K562 (cell line): ENCODE data around the gene RREB1. TPM values are rescaled to one million over a fixed set of nuclear protein-coding genes. Genes with fewer than 3 reads are reported as not detected.

Source experiments
- ATAC-seq: fragments of 200-7000 bp; cut with Tn5 transposase; 3 replicates; pipeline ENCODE4 v1.9.1; 2020; ENCODE audit warnings: moderate library complexity
- BruUV-seq: library from RNA; stranded (reverse); fragments of 400-500 nt; replicated peaks from 2 replicates; lab custom pipeline; 2021; lab: Mats Ljungman, UMichigan
- CTCF ChIA-PET: fragments of 300-600 bp; formaldehyde crosslinking; extraction: SDS; loops from one replicate; lab custom pipeline; 2021; ENCODE audit warnings: low intra/inter-chr PET ratio; lab: Yijun Ruan, JAX
- POLR2A ChIA-PET: fragments of 300-600, 350-650 bp; sonication (Branson Sonifier 250); formaldehyde crosslinking; extraction: SDS; loops from one replicate; lab custom pipeline; 2021; ENCODE audit warnings: antibody characterized with exemption, inconsistent platforms; lab: Yijun Ruan, JAX
- DNase-seq, 4 experiments: peaks; one replicate each; pipeline versions ENCODE4 v3.0.0 to v3.0.0-alpha.2; 2011 to 2018; ENCODE audit warnings: low spot score in 3 of 4, mixed read lengths in 3 of 4; ENCODE audit errors: extremely low read depth in 1 of 4
- FAIRE-seq: peaks from 2 replicates; lab custom pipeline; 2011; peaks lifted over from hg19 to GRCh38; lab: Jason Lieb, UNC
- H2AFZ ChIP-seq: 2 replicates; pipeline ENCODE4 v1.6.0; 2011; ENCODE audit warnings: low read depth, low read length, control low read depth, inconsistent platforms
- H3K27ac ChIP-seq: fragments of 200-600 bp; 3 replicates; pipeline ENCODE4 v1.8.0; 2011; ENCODE audit warnings: low read depth, mild to moderate bottlenecking, control low read depth, inconsistent platforms, low read length, moderate library complexity, mixed read lengths; ENCODE audit errors: extremely low read depth
- H3K27me3 ChIP-seq, 2 experiments: fragments of 300-600 bp in 1 of 2; 2 replicates in 1 of 2; 3 replicates in 1 of 2; pipeline versions ENCODE4 v1.6.0 to v1.8.0; 2011; ENCODE audit warnings: inconsistent platforms in 2 of 2, low read length in 2 of 2, mild to moderate bottlenecking in 1 of 2, mixed read lengths in 1 of 2, moderate library complexity in 1 of 2; ENCODE audit not compliant: control insufficient read depth in 2 of 2, insufficient read depth in 2 of 2
- H3K36me3 ChIP-seq: fragments of 300-600 bp; 3 replicates; pipeline ENCODE4 v1.8.0; 2011; ENCODE audit warnings: mild to moderate bottlenecking, low read length, inconsistent platforms; ENCODE audit not compliant: control insufficient read depth, insufficient read depth
- H3K4me1 ChIP-seq, 2 experiments: fragments of 200-600 bp in 1 of 2; replicated peaks in 1 of 2; 2 replicates in 1 of 2; 3 replicates in 1 of 2; pipeline versions ENCODE4 v1.5.1 to v1.8.0; 2011; ENCODE audit warnings: inconsistent platforms in 2 of 2, low read length in 2 of 2, mild to moderate bottlenecking in 1 of 2, mixed read lengths in 1 of 2, moderate library complexity in 1 of 2; ENCODE audit not compliant: control insufficient read depth in 2 of 2, insufficient read depth in 2 of 2
- H3K4me2 ChIP-seq: 2 replicates; pipeline ENCODE4 v1.6.1; 2011; ENCODE audit warnings: low read length, control low read depth, inconsistent platforms, mixed read lengths; ENCODE audit not compliant: insufficient read depth
- H3K4me3 ChIP-seq: fragments of 200-600 bp; sonication (generic), shearing (Covaris generic); 2 replicates; pipeline ENCODE4 v1.5.1; 2016; ENCODE audit warnings: control low read depth, inconsistent platforms
- H3K79me2 ChIP-seq: fragments of 200-600 bp; 3 replicates; pipeline ENCODE4 v1.8.0; 2011; ENCODE audit warnings: low read length, inconsistent platforms; ENCODE audit not compliant: control insufficient read depth, insufficient read depth
- H3K9ac ChIP-seq, 2 experiments: 2 replicates each; pipeline versions ENCODE4 v1.6.0 to v1.6.1; 2011; ENCODE audit warnings: low read depth in 2 of 2, low read length in 2 of 2, control low read depth in 1 of 2, inconsistent platforms in 1 of 2, mild to moderate bottlenecking in 1 of 2, mixed read lengths in 1 of 2; ENCODE audit not compliant: insufficient read depth in 1 of 2
- H3K9me1 ChIP-seq: one replicate; pipeline ENCODE4 v1.6.0; 2011; ENCODE audit warnings: inconsistent platforms, mild to moderate bottlenecking, low read length, moderate library complexity; ENCODE audit not compliant: control insufficient read depth, insufficient read depth
- H3K9me3 ChIP-seq: replicated peaks from 2 replicates; pipeline ENCODE4 v1.5.1; 2011; ENCODE audit warnings: low read depth, low read length, inconsistent platforms; ENCODE audit not compliant: control insufficient read depth, insufficient read depth
- H4K20me1 ChIP-seq: replicated peaks from 2 replicates; pipeline ENCODE4 v1.6.1; 2011; ENCODE audit warnings: low read length, inconsistent platforms, mixed read lengths; ENCODE audit not compliant: control insufficient read depth, insufficient read depth
- C11orf30 ChIP-seq: fragments of 450-650 bp; IDR thresholded peaks from 2 replicates; pipeline ENCODE4 v1.6.1; 2016; ENCODE audit warnings: low read depth, mild to moderate bottlenecking
- HDAC8 ChIP-seq: fragments of 450-650 bp; IDR thresholded peaks from 2 replicates; pipeline ENCODE4 v1.6.1; 2016; ENCODE audit warnings: mild to moderate bottlenecking, missing genetic modification characterization, moderate library complexity, missing compliant biosample characterization
- LARP7 ChIP-seq: fragments of 450-650 bp; IDR thresholded peaks from 2 replicates; pipeline ENCODE4 v1.6.1; 2016
- MEIS2 ChIP-seq: fragments of 450-650 bp; IDR thresholded peaks from 2 replicates; pipeline ENCODE4 v1.6.1; 2014; ENCODE audit warnings: mild to moderate bottlenecking; ENCODE audit not compliant: partially characterized antibody
- NFE2 ChIP-seq: IDR thresholded peaks from 2 replicates; pipeline ENCODE4 v1.6.1; 2014; ENCODE audit warnings: antibody characterized with exemption, low read depth
- NFRKB ChIP-seq: fragments of 450-650 bp; IDR thresholded peaks from 2 replicates; pipeline ENCODE4 v1.6.1; 2016; ENCODE audit warnings: low read depth
- POLR3G ChIP-seq: IDR thresholded peaks from 2 replicates; pipeline ENCODE4 v1.6.1; 2011; ENCODE audit not compliant: insufficient read length, insufficient replicate concordance; ENCODE audit errors: extremely low read depth
- PPARD ChIP-seq: fragments of 250-450 bp; sonication (Bioruptor Pico); IDR thresholded peaks from 2 replicates; pipeline ENCODE4 v1.8.0; 2022; ENCODE audit warnings: inconsistent platforms, mild to moderate bottlenecking, moderate library complexity
- SIX5 ChIP-seq, 2 experiments: IDR thresholded peaks; 2 replicates each; pipeline ENCODE4 v1.6.1; 2011; ENCODE audit warnings: low read length in 2 of 2, borderline replicate concordance in 1 of 2, low read depth in 1 of 2, mild to moderate bottlenecking in 1 of 2, moderate library complexity in 1 of 2; ENCODE audit not compliant: insufficient read depth in 1 of 2
- ZNF274 ChIP-seq: IDR thresholded peaks from 2 replicates; pipeline ENCODE4 v1.6.1; 2011; ENCODE audit warnings: low read depth, mild to moderate bottlenecking, low read length, moderate library complexity, borderline replicate concordance
- ZNF316 ChIP-seq: fragments of 450-650 bp; IDR thresholded peaks from 2 replicates; pipeline ENCODE4 v1.6.1; 2016
- ZNF395 ChIP-seq: fragments of 200-800 bp; sonication (Bioruptor generic); IDR thresholded peaks from 2 replicates; pipeline ENCODE4 v1.6.1; 2017; ENCODE audit warnings: missing genetic modification characterization, missing compliant biosample characterization
- ZNF512 ChIP-seq: IDR thresholded peaks from 2 replicates; pipeline ENCODE4 v1.6.1; 2016; ENCODE audit warnings: missing genetic modification characterization, missing compliant biosample characterization
- WGBS: fragments of 100-300 bp; shearing (Covaris generic); methylation state at CpG from one replicate; pipeline ENCODE4 v1.1.6; 2016; ENCODE audit warnings: low coverage, mixed read lengths; ENCODE audit not compliant: insufficient coverage; ENCODE audit errors: missing lambda C conversion rate; 5-methylcytosine and 5-hydroxymethylcytosine counted together
- in situ Hi-C: fragments of 300-500 bp; cut with MboI; formaldehyde crosslinking; loops from 4 replicates; pipeline ENCODE4 v1.15.0; 2018; ENCODE audit warnings: inconsistent platforms, mixed read lengths
- intact Hi-C: fragments of 100-400 bp; cut with micrococcal nuclease; formaldehyde crosslinking; loops from 2 replicates; pipeline ENCODE4 v1.14.2; 2022
- polyA plus RNA-seq, 8 experiments: library from polyadenylated mRNA; depleted of rRNA in 4 of 8; stranded (reverse) in 5 of 8; unstranded in 3 of 8; fragments of >200 nt; fragmentation: Nextera tagmentation in 2 of 8; fragmentation: Illumina TruSeq in 1 of 8; extraction: Ambion mirVana in 2 of 8; extraction: Trizol in 1 of 8; gene quantifications; 2 replicates each; pipeline versions ENCODE4 v1.2.1 to v1.2.3, GENCODE V29; 2011 to 2014; ENCODE audit warnings: inconsistent platforms in 1 of 8, missing spikeins in 1 of 8
- total RNA-seq, 7 experiments: library from RNA; depleted of rRNA in 6 of 7; stranded (reverse); fragments of >200 nt in 6 of 7; fragmentation: Illumina TruSeq in 2 of 7; extraction: Trizol in 2 of 7; gene quantifications; 2 replicates each; pipeline versions ENCODE4 v1.2.1 to v1.2.3, GENCODE V29; 2011 to 2021; ENCODE audit warnings: low replicate concordance in 1 of 7

The RREB1 gene
- total and polyA plus RNA-seq, 9 of the 15 experiments (the other 6 are each of a cell fraction or from before 2014, with no cell fraction given) = 3.3 to 64.2 (median 19.3) TPM

GRCh38 chr6:7088076-7088742, 19.6 kb upstream of the RREB1 start:
- 38% methylated on average over 2 of the region's 2 CpGs for WGBS
- POLR2A ChIA-PET = interaction anchor here (1.0 to 2.4 kb wide), 6 partner anchors 10 to 41 kb away, joined by 3 to 9 read pairs (median 6); no protein-coding TSS in a partner anchor
- H4K20me1 ChIP-seq = no peaks in the 10 kb centered on the region
- no peak; the same call in 1 of the 3 replicates for ATAC-seq
- no TSS peak for BruUV-seq
- H3K4me3 ChIP-seq = no peak overlapping the region
- no peak overlapping the region for H3K27ac ChIP-seq
- TF ChIP-seq C11orf30 = peak; percentile 26; the same call in 1 of the 2 replicates
- TF ChIP-seq NFE2 = peak; percentile 18; the same call in 1 of the 2 replicates
- TF ChIP-seq MEIS2 = no peak
- peak; percentile 35; the same call in 1 of the 2 replicates for TF ChIP-seq ZNF316
- TF ChIP-seq, all 486 proteins: peak for 3
- CTCF ChIA-PET = no interaction called here
- H3K9ac ChIP-seq = no peak overlapping the region
- DNase-seq (no peak), FAIRE-seq (no peak)
- intact Hi-C loops = no loop called here
- H3K79me2 ChIP-seq = no peaks in the 10 kb centered on the region
- H3K36me3 ChIP-seq = no peaks in the 10 kb centered on the region
- no peaks in the 10 kb centered on the region for H3K9me3 ChIP-seq
- peak overlapping the region; percentile 73 for H2AFZ ChIP-seq
- H3K4me2 ChIP-seq = no peak overlapping the region; the same call in 1 of the 2 replicates
- no peaks in the 10 kb centered on the region for H3K27me3 ChIP-seq
- H3K4me1 ChIP-seq = peaks cover 0 to 16% of the 10 kb centered on the region in 2 experiments; a peak in 2 of 5 replicates
- H3K9me1 ChIP-seq = no peaks in the 10 kb centered on the region
- in situ Hi-C loops = no loop called here

- Histone ChIP-seq H3K9me3 (no peaks in the 10 kb centered on the region), H3K36me3 (no peaks in the 10 kb centered on the region), H4K20me1 (no peaks in the 10 kb centered on the region), H3K4me1 (peaks cover 21% of the 10 kb centered on the region in 2 experiments), H2AFZ (peak overlapping the region; percentile 35; the same call in 1 of the 2 replicates), H3K27me3 (no peaks in the 10 kb centered on the region), H3K4me3 (no peak overlapping the region), H3K27ac (no peak overlapping the region), H3K79me2 (no peaks in the 10 kb centered on the region), H3K9me1 (no peaks in the 10 kb centered on the region), H3K9ac (no peak overlapping the region; a peak in 1 of 4 replicates), H3K4me2 (no peak overlapping the region)
- no peak for FAIRE-seq
- no peak for DNase-seq
- in situ Hi-C loops (no loop called here), intact Hi-C loops (no loop called here)
- POLR2A ChIA-PET = interaction anchor here (1.0 to 1.4 kb wide), 2 partner anchors 12 to 25 kb away, joined by 3 to 4 read pairs; no protein-coding TSS in a partner anchor
- CTCF ChIA-PET = no interaction called here
- WGBS = 51% methylated on average over 2 of the region's 2 CpGs
- BruUV-seq = no TSS peak
- peak; percentile 9; the same call in 1 of the 3 replicates for ATAC-seq
- no peak for TF ChIP-seq ZNF395 (CRISPR knock-in tag)
- TF ChIP-seq POLR3G = no peak
- TF ChIP-seq ZNF512 (tag) = no peak
- no peak for TF ChIP-seq NFRKB
- no peak for TF ChIP-seq HDAC8 (tag)
- TF ChIP-seq ZNF274 = no peak
- no peak for TF ChIP-seq PPARD (CRISPR knock-in tag)
- no peak for TF ChIP-seq SIX5 (IDR thresholded peaks at IDR 0.05; ENCODE audit: borderline replicate concordance in 1 of 2, insufficient read depth in 1 of 2, low read depth in 1 of 2, low read length in 2 of 2)
- TF ChIP-seq LARP7 = no peak
These were observed 8.8 kb upstream of the RREB1 start for GRCh38 chr6:7098993-7099392.
